ENCODE measurements around the gene UBASH3A.
A peak's percentile ranks its signal among the peaks of the same experiment; 100 is the strongest.

UBASH3A gene

GRCh38 chr21:42491328-42491727 is 87.6 kb downstream of the UBASH3A start:
- no peak for DNase-seq (ENCODE audit: low read depth)

DNA sequence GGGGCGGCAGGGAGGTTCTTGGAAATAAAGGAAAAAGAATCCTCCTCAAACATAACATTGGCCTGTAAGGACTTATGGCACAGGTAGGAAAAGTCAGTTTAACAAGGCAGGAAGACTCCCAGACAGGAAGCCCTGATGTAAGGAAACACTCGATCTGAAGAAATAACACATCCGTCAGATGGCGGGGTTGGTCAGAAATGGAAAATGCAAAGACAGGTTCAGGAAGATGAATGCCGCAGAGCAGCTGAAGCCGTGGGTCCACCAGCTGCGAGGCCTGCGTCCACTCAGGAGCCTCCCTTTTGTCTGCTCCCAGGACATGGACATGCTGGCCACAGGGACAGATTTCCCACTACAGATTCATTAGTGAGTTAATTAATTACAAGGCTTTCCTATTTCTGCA is 88.5 kb downstream of the UBASH3A start:
- DNase-seq (ENCODE audit: low read depth), result no peak

DNA sequence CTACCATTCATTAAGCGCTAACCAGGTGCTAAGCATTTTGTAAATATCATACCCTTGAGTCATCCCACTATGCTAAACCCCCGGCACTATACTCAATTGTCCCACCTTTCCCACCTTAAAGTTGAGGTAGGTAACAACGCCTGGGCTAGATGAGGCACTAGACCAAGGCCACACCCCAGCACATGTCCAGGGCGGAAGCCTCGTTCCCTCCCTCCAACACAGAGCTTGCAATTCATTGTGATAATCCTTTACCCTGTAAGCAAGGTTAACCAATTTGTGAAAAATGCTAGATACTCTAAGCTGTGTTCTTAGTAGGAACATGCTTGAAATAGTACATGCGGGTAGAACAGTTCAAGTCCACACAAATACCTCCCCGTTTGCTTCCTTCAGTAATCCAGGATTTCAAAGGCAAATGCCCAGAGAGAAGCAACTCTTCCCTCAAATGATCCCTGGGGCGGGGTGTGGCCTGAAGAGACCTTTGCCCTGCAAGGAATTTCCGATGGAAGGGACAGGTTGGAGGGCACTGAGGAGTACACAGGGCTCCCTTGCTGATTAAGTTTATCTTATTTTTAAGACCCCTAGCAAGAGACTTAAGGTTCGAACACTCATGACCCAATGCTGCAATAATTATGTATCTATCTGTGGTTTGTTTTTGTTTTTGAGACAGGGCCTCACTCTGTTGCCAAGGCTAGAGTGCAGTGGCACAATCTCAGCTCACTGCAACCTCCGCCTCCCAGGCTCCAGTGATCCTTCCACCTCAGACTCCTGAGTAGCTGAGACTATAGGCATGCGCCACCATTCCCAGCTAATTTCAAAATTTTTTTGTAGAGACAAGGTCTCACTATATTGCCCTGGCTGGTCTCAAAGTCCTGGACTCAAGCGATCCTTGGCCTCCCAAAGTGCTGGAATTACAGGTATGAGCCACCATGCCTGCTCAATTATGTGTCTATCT is 89.7 kb downstream of the UBASH3A start:
- no peak for DNase-seq (ENCODE audit: low read depth)

DNA sequence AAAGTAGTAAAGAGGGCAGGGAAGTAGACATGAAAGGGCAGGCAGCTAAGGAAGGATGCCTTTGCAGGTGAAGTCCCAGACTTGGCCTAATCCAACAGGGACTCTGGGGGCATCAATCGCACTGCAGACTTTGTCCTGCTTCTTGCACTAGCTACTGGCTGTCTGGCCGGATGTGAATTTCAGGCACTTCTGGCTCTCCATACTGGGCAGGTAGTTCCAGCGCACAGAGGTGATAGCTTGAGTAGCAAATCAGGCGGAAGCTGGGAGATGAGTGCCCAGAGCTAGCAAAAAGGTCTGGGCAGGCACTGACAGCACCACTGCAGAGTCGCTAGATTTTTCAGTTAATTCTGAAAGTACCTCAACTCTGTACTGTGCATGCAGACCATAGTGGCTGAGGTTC is 91.3 kb downstream of the UBASH3A start:
- DNase-seq (ENCODE audit: low read depth), result no peak

DNA sequence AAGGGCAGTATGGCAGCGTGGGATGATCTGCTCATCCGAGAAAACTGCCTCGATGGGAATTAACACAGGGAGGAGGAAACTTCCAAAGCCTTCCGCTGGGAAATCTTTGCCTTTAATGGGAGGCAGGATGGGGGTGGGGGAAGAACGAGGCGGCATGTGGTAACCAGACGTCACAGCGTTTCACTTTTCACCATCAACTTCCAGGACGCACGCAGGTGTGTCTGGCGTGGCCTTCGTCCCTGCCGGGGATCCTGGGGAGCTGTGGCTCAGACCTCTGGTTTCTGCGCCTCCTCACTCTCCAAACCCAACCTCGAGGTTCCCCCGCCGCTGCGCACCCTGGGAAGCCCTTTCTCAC is 92.0 kb downstream of the UBASH3A start:
- no peak for DNase-seq (ENCODE audit: low read depth)

DNA sequence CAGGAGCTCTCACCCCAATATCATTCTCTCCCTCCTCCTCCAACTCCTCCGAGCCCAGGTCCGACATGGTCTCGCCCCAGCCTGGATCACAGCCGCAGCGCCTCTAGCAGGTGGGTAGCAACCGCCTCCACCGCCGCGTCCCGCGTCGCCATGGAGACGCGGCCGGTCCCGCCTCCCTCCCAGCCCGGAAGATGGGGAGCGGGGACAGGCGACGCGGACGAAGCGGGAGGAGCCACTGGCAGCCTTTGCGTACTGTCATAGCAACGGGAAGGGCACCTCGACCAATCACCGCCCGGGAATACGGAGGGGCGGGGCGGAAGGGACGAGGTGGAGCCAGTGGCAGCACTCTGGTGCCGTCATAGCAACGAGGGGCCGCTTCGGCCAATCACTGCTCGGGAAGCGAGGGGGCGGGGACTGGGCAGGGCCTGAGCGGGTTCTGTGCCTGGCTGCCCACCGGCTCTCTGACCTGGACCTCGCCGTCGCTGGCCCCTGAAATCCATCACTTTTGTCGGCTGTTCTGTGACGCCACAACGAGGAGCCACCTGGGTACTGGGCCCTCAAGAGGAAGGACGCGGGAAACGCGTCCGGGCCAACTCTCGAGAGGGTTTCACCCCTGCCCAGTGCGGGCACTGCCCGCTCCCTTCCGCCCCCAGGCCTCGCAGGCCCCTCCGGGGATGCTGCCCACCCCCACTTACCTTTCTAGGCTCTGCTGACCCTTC is 92.6 kb downstream of the UBASH3A start, which contains the start of gene RSPH1:
TSS of gene RSPH1 (minus strand) at position 105 of the 719 bp plus-strand sequence. CDS start at position 67, 38 bp downstream.
- peak; percentile 99 for DNase-seq (ENCODE audit: low read depth)

DNA sequence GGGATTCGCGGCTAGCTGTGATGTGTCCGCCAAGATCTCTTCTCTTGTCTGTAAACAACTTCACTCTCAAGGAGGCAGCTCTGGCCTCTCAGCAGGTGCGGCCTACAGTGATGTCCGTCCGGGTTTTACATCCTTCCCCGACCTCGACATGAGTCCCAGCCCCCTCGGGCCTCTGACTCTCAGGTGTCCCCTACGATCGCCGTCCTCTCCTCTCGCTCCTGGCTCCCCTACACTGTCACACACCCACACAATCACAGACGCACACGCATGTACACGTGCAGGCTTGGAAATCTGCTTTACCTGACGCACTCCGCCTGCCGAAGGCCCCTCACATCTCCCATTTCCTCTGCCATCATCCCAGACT is 93.1 kb downstream of the UBASH3A start:
- no peak for DNase-seq (ENCODE audit: low read depth)
